Effector memory CD4-positive, alpha-beta T cell (primary cell): ENCODE measurements around the gene RTN3.
A peak's percentile ranks its signal among the peaks of the same experiment; 100 is the strongest.

Source experiments
- DNase-seq, 3 donors: peaks; one replicate each; pipeline ENCODE4 v3.0.0-alpha.2; 2020
- H3K27ac ChIP-seq: 2 replicates; pipeline ENCODE4 v1.7.0; 2013; ENCODE audit warnings: mild to moderate bottlenecking, low read length, moderate library complexity; ENCODE audit not compliant: insufficient read depth, poor library complexity, severe bottlenecking
- H3K27me3 ChIP-seq: replicated peaks from 2 replicates; pipeline ENCODE4 v1.7.0; 2013; ENCODE audit warnings: mild to moderate bottlenecking, low read length; ENCODE audit not compliant: insufficient read depth, control insufficient read depth, poor library complexity, severe bottlenecking
- H3K36me3 ChIP-seq: 2 replicates; pipeline ENCODE4 v1.7.0; 2013; ENCODE audit warnings: mild to moderate bottlenecking, low read length, moderate library complexity; ENCODE audit not compliant: control insufficient read depth, insufficient read depth
- H3K4me1 ChIP-seq: 2 replicates; pipeline ENCODE4 v1.7.0; 2013; ENCODE audit warnings: low read length, mild to moderate bottlenecking; ENCODE audit not compliant: control insufficient read depth, insufficient read depth, poor library complexity, severe bottlenecking
- H3K4me3 ChIP-seq: 2 replicates; pipeline ENCODE4 v1.7.0; 2013; ENCODE audit warnings: low read length, low read depth, mild to moderate bottlenecking; ENCODE audit not compliant: insufficient read depth, poor library complexity, severe bottlenecking
- H3K9me3 ChIP-seq: 2 replicates; pipeline ENCODE4 v1.7.0; 2013; ENCODE audit warnings: mild to moderate bottlenecking, low read length, moderate library complexity; ENCODE audit not compliant: control insufficient read depth

Gene RTN3

GRCh38 chr11:63736864-63737263 lies 55.6 kb downstream of the RTN3 start:
- Histone ChIP-seq H3K27ac (no peak overlapping the region), H3K4me3 (no peak overlapping the region), H3K27me3 (no peaks in the 10 kb centered on the region), H3K4me1 (no peaks in the 10 kb centered on the region), H3K9me3 (no peaks in the 10 kb centered on the region), H3K36me3 (no peaks in the 10 kb centered on the region)
- no peak for DNase-seq

GRCh38 chr11:63737718-63738117 lies 56.4 kb downstream of the RTN3 start:
- no peak overlapping the region for H3K27ac ChIP-seq
- H3K9me3 ChIP-seq = no peaks in the 10 kb centered on the region
- no peak for DNase-seq
- H3K36me3 ChIP-seq = no peaks in the 10 kb centered on the region
- H3K27me3 ChIP-seq = no peaks in the 10 kb centered on the region
- no peak overlapping the region for H3K4me3 ChIP-seq
- no peaks in the 10 kb centered on the region for H3K4me1 ChIP-seq

GRCh38 chr11:63738720-63739360 lies 57.5 kb downstream of the RTN3 start:
- peak; percentile 19 to 55 (median 37) for DNase-seq
- Histone ChIP-seq H3K9me3 (no peaks in the 10 kb centered on the region), H3K36me3 (no peaks in the 10 kb centered on the region), H3K27ac (no peak overlapping the region), H3K4me3 (no peak overlapping the region), H3K27me3 (no peaks in the 10 kb centered on the region), H3K4me1 (no peaks in the 10 kb centered on the region)

GRCh38 chr11:63745304-63746170 lies 64.2 kb downstream of the RTN3 start:
- no peaks in the 10 kb centered on the region for H3K36me3 ChIP-seq
- no peak for DNase-seq
- H3K4me3 ChIP-seq = no peak overlapping the region
- H3K27ac ChIP-seq = no peak overlapping the region
- H3K4me1 ChIP-seq = no peaks in the 10 kb centered on the region
- no peaks in the 10 kb centered on the region for H3K9me3 ChIP-seq
- no peaks in the 10 kb centered on the region for H3K27me3 ChIP-seq

GRCh38 chr11:63747011-63747410 lies 65.7 kb downstream of the RTN3 start:
- H3K36me3 ChIP-seq = peaks cover 7% of the 10 kb centered on the region
- H3K4me3 ChIP-seq = no peak overlapping the region
- DNase-seq = no peak
- H3K27me3 ChIP-seq = no peaks in the 10 kb centered on the region
- H3K27ac ChIP-seq = no peak overlapping the region
- H3K9me3 ChIP-seq = no peaks in the 10 kb centered on the region
- H3K4me1 ChIP-seq = no peaks in the 10 kb centered on the region

GRCh38 chr11:63749624-63750023 lies 68.3 kb downstream of the RTN3 start:
- peaks cover 7% of the 10 kb centered on the region for H3K36me3 ChIP-seq
- H3K27me3 ChIP-seq = no peaks in the 10 kb centered on the region
- DNase-seq = no peak
- no peak overlapping the region for H3K27ac ChIP-seq
- no peaks in the 10 kb centered on the region for H3K9me3 ChIP-seq
- no peak overlapping the region for H3K4me3 ChIP-seq
- no peaks in the 10 kb centered on the region for H3K4me1 ChIP-seq

- Histone ChIP-seq H3K4me1 (no peaks in the 10 kb centered on the region), H3K36me3 (no peaks in the 10 kb centered on the region), H3K9me3 (no peaks in the 10 kb centered on the region), H3K27me3 (no peaks in the 10 kb centered on the region), H3K27ac (no peak overlapping the region), H3K4me3 (no peak overlapping the region)
- DNase-seq = no peak
These were observed 75.8 kb downstream of the RTN3 start for GRCh38 chr11:63756919-63757761.

- no peaks in the 10 kb centered on the region for H3K27me3 ChIP-seq
- no peak overlapping the region for H3K4me3 ChIP-seq
- H3K36me3 ChIP-seq = no peaks in the 10 kb centered on the region
- H3K4me1 ChIP-seq = no peaks in the 10 kb centered on the region
- no peak for DNase-seq
- H3K9me3 ChIP-seq = no peaks in the 10 kb centered on the region
- H3K27ac ChIP-seq = no peak overlapping the region
These were observed 79.3 kb downstream of the RTN3 start for GRCh38 chr11:63760487-63761079.

GRCh38 chr11:63761188-63761587 lies 79.9 kb downstream of the RTN3 start:
- H3K27ac ChIP-seq = no peak overlapping the region
- no peaks in the 10 kb centered on the region for H3K36me3 ChIP-seq
- H3K4me1 ChIP-seq = no peaks in the 10 kb centered on the region
- H3K4me3 ChIP-seq = no peak overlapping the region
- DNase-seq = no peak
- no peaks in the 10 kb centered on the region for H3K27me3 ChIP-seq
- H3K9me3 ChIP-seq = no peaks in the 10 kb centered on the region
